K562 (cell line): ENCODE results near the gene DNMT3L. TPM values are rescaled to one million over a fixed set of nuclear protein-coding genes. Genes with fewer than 3 reads are reported as not detected.

ENCODE experiments used
- ARNT ChIP-seq, 2 experiments: fragments of 450-650 bp; IDR thresholded peaks; 2 replicates each; pipeline ENCODE4 v1.6.1; 2016; ENCODE audit warnings: mild to moderate bottlenecking in 1 of 2
- ATF1 ChIP-seq, 2 experiments: fragments of 450-650 bp in 1 of 2; IDR thresholded peaks; 2 replicates each; pipeline ENCODE4 v1.6.1; 2016; ENCODE audit warnings: missing compliant biosample characterization in 1 of 2, missing genetic modification characterization in 1 of 2
- CREB3L1 ChIP-seq: fragments of 450-650 bp; IDR thresholded peaks from 2 replicates; pipeline ENCODE4 v1.6.1; 2014; ENCODE audit warnings: low read depth, mild to moderate bottlenecking, moderate library complexity, borderline replicate concordance
- DDX20 ChIP-seq: fragments of 450-650 bp; IDR thresholded peaks from 2 replicates; pipeline ENCODE4 v1.6.1; 2016; ENCODE audit warnings: missing genetic modification characterization, low read depth, mild to moderate bottlenecking, missing compliant biosample characterization, moderate library complexity
- ERF ChIP-seq: fragments of 450-650 bp; formaldehyde crosslinking; IDR thresholded peaks from 2 replicates; pipeline ENCODE4 v1.4.0; 2020; ENCODE audit warnings: mild to moderate bottlenecking, mixed read lengths
- ETV6 ChIP-seq, 3 experiments: fragments of 150-350 bp in 1 of 3; sonication (generic) in 1 of 3; formaldehyde crosslinking in 1 of 3; IDR thresholded peaks; 2 replicates each; pipeline versions ENCODE4 v1.6.1 to v1.8.0; 2014 to 2022; ENCODE audit warnings: borderline replicate concordance in 2 of 3, low read depth in 2 of 3, antibody characterized with exemption in 1 of 3, low read length in 1 of 3, mild to moderate bottlenecking in 1 of 3, missing genetic modification reagents in 1 of 3
- FOXK1 ChIP-seq: sonication (generic); formaldehyde crosslinking; IDR thresholded peaks from 2 replicates; pipeline ENCODE4 v1.8.0; 2022; ENCODE audit warnings: missing genetic modification reagents, mild to moderate bottlenecking, borderline replicate concordance
- GTF2B ChIP-seq: IDR thresholded peaks from 2 replicates; pipeline ENCODE4 v1.6.1; 2011; ENCODE audit not compliant: insufficient read length; ENCODE audit errors: extremely low read depth
- HDAC1 ChIP-seq, 2 experiments: fragments of 450-650 bp; IDR thresholded peaks; 2 replicates each; pipeline ENCODE4 v1.6.1; 2016 to 2017; ENCODE audit warnings: inconsistent platforms in 1 of 2, mild to moderate bottlenecking in 1 of 2, moderate library complexity in 1 of 2
- HNRNPLL ChIP-seq: fragments of 200-400 bp; formaldehyde crosslinking; IDR thresholded peaks from 2 replicates; pipeline ENCODE4 v1.6.1; 2017; ENCODE audit warnings: low read length, low read depth, mild to moderate bottlenecking; ENCODE audit not compliant: poor library complexity, severe bottlenecking
- NFIC ChIP-seq: fragments of 450-650 bp; IDR thresholded peaks from 2 replicates; pipeline ENCODE4 v1.6.1; 2017; ENCODE audit warnings: mild to moderate bottlenecking, inconsistent platforms
- NR2C2 ChIP-seq, 2 experiments: fragments of 200-800 bp in 1 of 2; sonication (Bioruptor generic) in 1 of 2; sonication (generic) in 1 of 2; formaldehyde crosslinking in 1 of 2; IDR thresholded peaks; 2 replicates each; pipeline versions ENCODE4 v1.6.1 to v1.8.0; 2016 to 2022; ENCODE audit warnings: mild to moderate bottlenecking in 1 of 2, missing compliant biosample characterization in 1 of 2, missing genetic modification characterization in 1 of 2, missing genetic modification reagents in 1 of 2
- TEAD1 ChIP-seq, 2 experiments: fragments of 450-650 bp in 1 of 2; sonication (generic) in 1 of 2; formaldehyde crosslinking; IDR thresholded peaks; 2 replicates each; pipeline versions ENCODE4 v1.4.0 to v1.8.0; 2020 to 2022; ENCODE audit warnings: mild to moderate bottlenecking in 2 of 2, missing genetic modification reagents in 1 of 2
- XRCC3 ChIP-seq: fragments of 450-650 bp; IDR thresholded peaks from 2 replicates; pipeline ENCODE4 v1.6.1; 2017; ENCODE audit warnings: mild to moderate bottlenecking, moderate library complexity
- ZBTB11 ChIP-seq, 3 experiments: fragments of 200-800 bp in 1 of 3; fragments of 250-450 bp in 1 of 3; fragments of 450-650 bp in 1 of 3; sonication (Bioruptor Pico) in 1 of 3; sonication (Bioruptor generic) in 1 of 3; formaldehyde crosslinking in 1 of 3; IDR thresholded peaks; 2 replicates each; pipeline versions ENCODE4 v1.6.1 to v1.8.0; 2016 to 2022; ENCODE audit warnings: mild to moderate bottlenecking in 2 of 3, missing genetic modification characterization in 2 of 3, missing compliant biosample characterization in 1 of 3, moderate library complexity in 1 of 3
- ZBTB12 ChIP-seq: fragments of 250-450 bp; sonication (Bioruptor Pico); IDR thresholded peaks from 2 replicates; pipeline ENCODE4 v1.4.0; 2020
- ZNF12 ChIP-seq: sonication (generic); formaldehyde crosslinking; IDR thresholded peaks from 2 replicates; pipeline ENCODE4 v1.4.0; 2020; ENCODE audit warnings: mild to moderate bottlenecking, missing genetic modification reagents
- ZNF444 ChIP-seq: fragments of 250-450 bp; sonication (Bioruptor Pico); IDR thresholded peaks from 2 replicates; pipeline ENCODE4 v1.4.0; 2020; ENCODE audit warnings: mild to moderate bottlenecking, moderate library complexity
- polyA plus RNA-seq, 8 experiments: library from polyadenylated mRNA; depleted of rRNA in 4 of 8; stranded (reverse) in 5 of 8; unstranded in 3 of 8; fragments of >200 nt; fragmentation: Nextera tagmentation in 2 of 8; fragmentation: Illumina TruSeq in 1 of 8; extraction: Ambion mirVana in 2 of 8; extraction: Trizol in 1 of 8; gene quantifications; 2 replicates each; pipeline versions ENCODE4 v1.2.1 to v1.2.3, GENCODE V29; 2011 to 2014; ENCODE audit warnings: inconsistent platforms in 1 of 8, missing spikeins in 1 of 8
- total RNA-seq, 7 experiments: library from RNA; depleted of rRNA in 6 of 7; stranded (reverse); fragments of >200 nt in 6 of 7; fragmentation: Illumina TruSeq in 2 of 7; extraction: Trizol in 2 of 7; gene quantifications; 2 replicates each; pipeline versions ENCODE4 v1.2.1 to v1.2.3, GENCODE V29; 2011 to 2021; ENCODE audit warnings: low replicate concordance in 1 of 7

The DNMT3L gene
- total and polyA plus RNA-seq, 9 of the 15 experiments (the other 6 are each of a cell fraction or from before 2014, with no cell fraction given), result 0.08 TPM; not detected in 8

GRCh38 chr21:44299458-44300261, 38.0 kb upstream of the DNMT3L start, which contains the start of gene PFKL (continued):
- peak in 1 of 3 experiments; percentile 27; a peak in 1 of 6 replicates for TF ChIP-seq ZBTB11 (CRISPR knock-in tag; IDR thresholded peaks at IDR 0.05)
- peak; percentile 69 for TF ChIP-seq NFIC
- no peak for TF ChIP-seq ZBTB12 (CRISPR knock-in tag)
- TF ChIP-seq NR2C2 (CRISPR knock-in tag; IDR thresholded peaks at IDR 0.05), result 0 out of 2 replicates have a peak, but pooled peaks have one; percentile 26
- TF ChIP-seq NR2C2 (tag; IDR thresholded peaks at IDR 0.05), result no peak
- peak; percentile 44; the same call in 1 of the 2 replicates for TF ChIP-seq ZNF12 (CRISPR knock-in tag)
- TF ChIP-seq TEAD1 (CRISPR knock-in tag; IDR thresholded peaks at IDR 0.05), result no peak
- peak in 1 of 2 experiments; percentile 89; a peak in 2 of 4 replicates for TF ChIP-seq HDAC1 (IDR thresholded peaks at IDR 0.05)
- no peak for TF ChIP-seq ARNT (IDR thresholded peaks at IDR 0.05)
- peak; percentile 20 for TF ChIP-seq HNRNPLL
- TF ChIP-seq DDX20 (tag), result no peak
- peak; percentile 80 for TF ChIP-seq ERF (CRISPR knock-in tag)
- TF ChIP-seq CREB3L1, result peak; percentile 50; the same call in 1 of the 2 replicates
- TF ChIP-seq ETV6 (IDR thresholded peaks at IDR 0.05; ENCODE audit: borderline replicate concordance in 1 of 2, low read depth in 2 of 2, low read length in 1 of 2), result no peak
- no peak for TF ChIP-seq ETV6 (CRISPR knock-in tag; IDR thresholded peaks at IDR 0.05; ENCODE audit: borderline replicate concordance)
- TF ChIP-seq FOXK1 (CRISPR knock-in tag), result 0 out of 2 replicates have a peak, but pooled peaks have one; percentile 42
- no peak for TF ChIP-seq XRCC3
- TF ChIP-seq ZNF444 (CRISPR knock-in tag), result peak; percentile 83
- TF ChIP-seq GTF2B, result no peak
- no peak for TF ChIP-seq ATF1 (CRISPR knock-in tag; IDR thresholded peaks at IDR 0.05)
- TF ChIP-seq ATF1 (tag; IDR thresholded peaks at IDR 0.05), result peak; percentile 47; the same call in 1 of the 2 replicates
